Immature natural killer cell (primary cell): Measurements from ENCODE around the gene SHTN1. TPM values are rescaled to one million over a fixed set of nuclear protein-coding genes. Genes with fewer than 3 reads are reported as not detected.

ENCODE experiments used
- DNase-seq, 3 donors: peaks; one replicate each; pipeline ENCODE4 v3.0.0; 2022; ENCODE audit warnings: mixed read lengths in 1 of 3
- H3K27ac Mint-ChIP-seq, 6 donors: one replicate each; pipeline ENCODE4 v1.8.0; 2020; ENCODE audit warnings: mixed read lengths in 6 of 6, mild to moderate bottlenecking in 5 of 6, inconsistent platforms in 4 of 6, moderate library complexity in 3 of 6
- H3K27me3 Mint-ChIP-seq, 3 donors: one replicate each; pipeline ENCODE4 v1.8.0; 2020 to 2021; ENCODE audit warnings: low read depth in 3 of 3, mild to moderate bottlenecking in 3 of 3, mixed read lengths in 3 of 3, moderate library complexity in 3 of 3, inconsistent platforms in 1 of 3
- H3K36me3 Mint-ChIP-seq, 3 donors: one replicate each; pipeline ENCODE4 v1.8.0; 2020; ENCODE audit warnings: mixed read lengths in 3 of 3, inconsistent platforms in 2 of 3, mild to moderate bottlenecking in 2 of 3
- H3K4me1 Mint-ChIP-seq, 2 donors: one replicate each; pipeline ENCODE4 v1.8.0; 2020; ENCODE audit warnings: inconsistent platforms in 2 of 2, mild to moderate bottlenecking in 2 of 2, mixed read lengths in 2 of 2, moderate library complexity in 1 of 2
- H3K4me3 Mint-ChIP-seq, 5 donors: one replicate each; pipeline ENCODE4 v1.8.0; 2020; ENCODE audit warnings: mild to moderate bottlenecking in 5 of 5, mixed read lengths in 5 of 5, inconsistent platforms in 3 of 5, moderate library complexity in 3 of 5
- H3K9me3 Mint-ChIP-seq, 6 donors: one replicate each; pipeline ENCODE4 v1.8.0; 2020; ENCODE audit warnings: mild to moderate bottlenecking in 6 of 6, mixed read lengths in 6 of 6, inconsistent platforms in 4 of 6, moderate library complexity in 3 of 6
- polyA plus RNA-seq, 3 donors: library from polyadenylated mRNA; unstranded; fragments of 300-500 nt; fragmentation: Illumina TruSeq; gene quantifications; one replicate each; pipeline ENCODE4 v1.2.3, GENCODE V29; 2021

The SHTN1 gene
- polyA plus RNA-seq, 3 donors from 2014 or later, result 0.28 to 0.66 (median 0.55) TPM

DNA sequence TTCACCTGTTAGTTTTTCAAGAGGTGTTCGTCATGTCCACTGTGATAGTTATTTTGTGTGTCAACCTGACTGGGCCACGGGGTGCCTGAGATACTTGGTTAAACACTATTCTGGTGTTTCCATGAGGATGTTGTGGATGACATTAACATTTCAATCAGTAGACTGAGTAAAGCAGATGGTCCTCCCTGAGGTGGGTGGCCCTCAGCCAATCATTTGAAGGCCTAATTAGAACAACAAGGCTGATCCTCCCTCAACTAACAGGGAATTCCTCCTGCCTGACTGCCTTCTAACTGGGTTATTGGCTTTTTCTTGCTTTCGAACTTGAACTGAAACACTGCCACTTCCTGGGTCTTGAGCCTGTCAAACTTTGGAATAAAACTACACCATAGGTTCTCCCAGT, 79.9 kb downstream of the SHTN1 start:
- Mint-ChIP-seq H3K4me1 (no peaks in the 10 kb centered on the region), H3K9me3 (no peaks in the 10 kb centered on the region), H3K36me3 (no peaks in the 10 kb centered on the region), H3K4me3 (no peak overlapping the region), H3K27ac (no peak overlapping the region), H3K27me3 (no peaks in the 10 kb centered on the region)
- DNase-seq, result no peak

DNA sequence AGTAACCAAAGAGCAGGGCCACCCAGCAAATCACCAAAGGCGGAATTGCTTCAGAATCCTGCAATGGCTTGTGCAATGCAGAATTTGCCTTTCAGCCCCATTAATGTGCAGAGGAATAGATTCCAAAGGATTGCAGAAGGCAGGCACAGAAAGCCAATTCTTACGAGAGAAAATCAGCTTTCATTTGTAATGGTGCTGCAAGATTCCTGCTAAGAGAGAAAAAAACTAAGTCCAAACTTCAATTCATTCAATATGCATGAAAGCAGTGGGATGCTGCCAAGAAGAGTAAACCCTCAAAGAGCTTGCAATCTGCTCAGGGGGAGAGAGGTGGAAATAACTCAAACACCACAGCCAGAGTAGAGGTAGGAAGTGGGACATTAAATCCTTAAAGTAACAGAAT, 85.3 kb downstream of the SHTN1 start:
- H3K9me3 Mint-ChIP-seq, result no peaks in the 10 kb centered on the region

DNA sequence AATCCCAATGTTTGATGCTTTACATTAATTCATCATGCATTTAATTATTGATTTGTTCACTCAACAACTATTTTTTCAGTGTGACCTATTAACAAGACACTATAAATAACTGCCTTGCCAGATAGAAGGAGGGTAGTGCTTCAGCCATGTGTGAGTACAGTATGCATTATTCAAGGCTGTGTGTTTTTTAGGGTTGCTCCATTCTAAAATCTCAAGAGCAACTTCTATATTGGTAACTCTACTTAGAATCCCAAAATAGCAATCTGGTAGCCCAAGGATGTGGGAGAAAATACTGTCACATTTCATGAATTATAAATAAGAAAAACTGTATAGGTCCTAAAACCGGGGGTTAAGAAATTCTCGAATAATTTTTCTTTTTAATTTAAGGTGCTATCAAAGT, 85.8 kb downstream of the SHTN1 start:
- no peak overlapping the region for H3K27ac Mint-ChIP-seq
- no peaks in the 10 kb centered on the region for H3K4me1 Mint-ChIP-seq
- no peak overlapping the region for H3K4me3 Mint-ChIP-seq
- no peaks in the 10 kb centered on the region for H3K27me3 Mint-ChIP-seq
- no peak for DNase-seq
- H3K36me3 Mint-ChIP-seq, result no peaks in the 10 kb centered on the region
- H3K9me3 Mint-ChIP-seq, result no peaks in the 10 kb centered on the region

More for the DNA sequence above, 85.3 kb downstream of the SHTN1 start:
- DNase-seq, result no peak
- Mint-ChIP-seq H3K36me3 (no peaks in the 10 kb centered on the region), H3K4me3 (no peak overlapping the region), H3K4me1 (no peaks in the 10 kb centered on the region), H3K27me3 (no peaks in the 10 kb centered on the region), H3K27ac (no peak overlapping the region)

DNA sequence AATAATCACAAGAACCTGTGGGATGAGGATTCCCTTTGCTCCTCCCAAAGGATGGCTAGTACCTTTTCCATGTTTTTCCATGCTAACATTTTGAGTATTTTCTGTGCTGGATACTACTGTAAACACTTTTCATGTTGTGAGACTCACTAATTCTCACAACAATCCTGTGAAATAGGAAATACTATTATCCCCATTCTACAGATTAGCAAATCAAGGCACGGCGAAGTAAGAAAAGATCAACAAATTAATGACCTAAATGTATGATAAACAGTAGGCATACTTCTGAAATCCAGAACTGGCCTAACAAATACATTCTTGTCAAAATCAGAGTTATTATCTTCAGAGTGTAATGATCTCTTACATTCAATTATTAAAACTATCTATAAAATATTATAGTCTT, 86.4 kb downstream of the SHTN1 start:
- Mint-ChIP-seq H3K9me3 (no peaks in the 10 kb centered on the region), H3K27ac (no peak overlapping the region), H3K4me3 (no peak overlapping the region), H3K27me3 (no peaks in the 10 kb centered on the region), H3K36me3 (no peaks in the 10 kb centered on the region), H3K4me1 (no peaks in the 10 kb centered on the region)
- DNase-seq, result no peak

DNA sequence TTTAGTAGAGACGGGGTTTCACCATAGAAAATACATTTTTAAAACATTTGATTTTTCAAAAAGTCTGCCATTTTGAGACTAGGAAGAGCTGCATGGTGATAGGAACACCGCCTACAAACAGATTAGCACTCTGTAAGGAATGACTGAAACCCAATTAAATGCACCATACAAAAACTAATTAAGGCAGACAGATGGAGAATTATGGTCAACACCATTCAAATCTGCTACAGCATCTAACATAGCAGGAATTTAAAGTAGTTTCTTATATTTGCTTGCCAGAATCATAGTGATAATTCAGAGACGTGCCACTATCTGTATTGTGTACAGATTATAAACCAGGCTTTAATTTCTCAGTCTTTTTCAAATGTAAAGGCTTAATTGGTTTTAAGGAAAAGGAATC, 87.5 kb downstream of the SHTN1 start:
- Mint-ChIP-seq H3K9me3 (no peaks in the 10 kb centered on the region), H3K27me3 (no peaks in the 10 kb centered on the region), H3K4me3 (no peak overlapping the region), H3K36me3 (no peaks in the 10 kb centered on the region), H3K4me1 (no peaks in the 10 kb centered on the region), H3K27ac (no peak overlapping the region)
- no peak for DNase-seq

DNA sequence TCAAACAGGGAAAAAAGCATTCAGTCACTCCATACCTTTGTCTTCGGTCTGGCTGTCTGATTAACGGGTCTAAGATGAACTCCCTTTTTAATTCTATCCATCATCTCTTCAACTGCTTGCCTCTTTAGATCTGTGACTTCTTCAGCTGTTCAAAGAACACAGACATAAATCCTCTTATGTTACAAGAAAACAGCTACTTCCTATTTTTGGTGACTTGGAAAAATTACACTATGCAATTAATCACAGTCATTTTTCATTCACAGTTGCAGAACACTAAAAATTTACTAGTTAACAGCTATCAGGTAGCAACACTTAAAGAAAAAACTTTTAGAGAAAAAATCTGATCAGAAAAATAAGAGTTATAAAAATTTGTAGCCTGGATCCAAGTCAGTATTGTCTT, 89.6 kb downstream of the SHTN1 start:
- Mint-ChIP-seq H3K4me1 (no peaks in the 10 kb centered on the region), H3K27ac (no peak overlapping the region), H3K4me3 (no peak overlapping the region), H3K9me3 (no peaks in the 10 kb centered on the region), H3K27me3 (no peaks in the 10 kb centered on the region), H3K36me3 (no peaks in the 10 kb centered on the region)
- no peak for DNase-seq

DNA sequence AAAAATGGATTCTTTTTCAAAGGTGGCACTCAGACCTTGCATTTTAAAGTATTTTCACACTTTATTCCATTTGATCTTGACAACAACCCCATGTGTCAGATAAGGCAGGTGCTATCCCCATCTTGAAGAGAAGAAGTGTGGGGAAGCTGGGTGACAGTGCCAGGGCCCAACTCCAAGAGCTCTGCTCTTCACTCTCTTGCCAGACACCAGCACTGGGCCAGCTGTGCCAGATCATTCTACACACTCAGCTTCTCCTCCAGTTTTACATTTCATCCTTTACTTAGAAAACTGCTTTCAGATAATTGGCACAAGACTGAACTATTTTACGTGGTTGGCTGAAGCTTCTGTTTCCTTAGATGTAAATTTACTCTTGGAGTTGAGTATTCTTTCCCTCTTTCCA, 91.3 kb downstream of the SHTN1 start:
- no peak for DNase-seq
- Mint-ChIP-seq H3K9me3 (no peaks in the 10 kb centered on the region), H3K4me3 (no peak overlapping the region), H3K36me3 (no peaks in the 10 kb centered on the region), H3K27ac (no peak overlapping the region), H3K4me1 (no peaks in the 10 kb centered on the region), H3K27me3 (no peaks in the 10 kb centered on the region)

DNA sequence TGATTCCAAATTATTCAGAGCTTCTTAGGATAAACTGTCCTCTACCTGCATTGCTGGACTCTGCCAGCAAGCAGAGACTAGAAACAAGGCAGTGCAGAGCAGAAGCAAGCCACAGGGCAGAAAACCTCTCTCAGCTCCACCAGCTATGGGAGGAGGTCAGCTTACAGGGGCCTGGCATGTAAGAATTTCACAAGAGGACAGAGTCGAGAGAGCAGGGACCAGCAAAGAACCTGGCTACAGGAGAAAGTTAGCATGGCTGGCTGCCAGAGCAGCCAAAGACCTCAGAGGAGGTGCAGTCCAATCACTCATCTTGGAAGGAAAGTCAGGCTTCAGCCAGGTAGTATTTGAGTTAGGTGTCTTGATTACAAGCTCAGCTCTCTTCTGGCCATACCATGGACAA, 92.8 kb downstream of the SHTN1 start:
- Mint-ChIP-seq H3K4me1 (no peaks in the 10 kb centered on the region), H3K9me3 (no peaks in the 10 kb centered on the region), H3K4me3 (no peak overlapping the region), H3K36me3 (no peaks in the 10 kb centered on the region), H3K27me3 (no peaks in the 10 kb centered on the region), H3K27ac (no peak overlapping the region)
- DNase-seq, result no peak

DNA sequence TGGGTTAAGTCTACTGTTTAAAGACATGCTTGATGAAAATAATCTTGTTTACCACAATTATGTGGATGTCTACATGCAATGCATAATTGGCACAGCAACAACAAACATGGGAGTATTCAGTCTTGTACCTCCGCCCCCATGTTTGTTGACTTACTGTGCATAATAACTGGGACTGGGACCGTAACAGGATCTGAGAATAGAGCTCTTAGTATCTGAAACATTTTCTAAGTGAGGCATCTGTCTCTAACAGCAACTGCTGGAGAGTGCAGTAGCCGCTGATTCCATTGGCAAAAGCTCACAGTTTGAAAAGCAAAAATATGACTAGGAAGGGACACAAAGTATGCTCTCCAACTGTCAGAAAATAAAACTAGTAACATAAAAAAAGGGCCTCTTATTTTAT, 94.1 kb downstream of the SHTN1 start:
- H3K4me1 Mint-ChIP-seq, result no peaks in the 10 kb centered on the region
- H3K4me3 Mint-ChIP-seq, result no peak overlapping the region
- H3K27me3 Mint-ChIP-seq, result no peaks in the 10 kb centered on the region
- H3K36me3 Mint-ChIP-seq, result no peaks in the 10 kb centered on the region
- DNase-seq, result no peak
- H3K9me3 Mint-ChIP-seq, result no peaks in the 10 kb centered on the region
- no peak overlapping the region for H3K27ac Mint-ChIP-seq

DNA sequence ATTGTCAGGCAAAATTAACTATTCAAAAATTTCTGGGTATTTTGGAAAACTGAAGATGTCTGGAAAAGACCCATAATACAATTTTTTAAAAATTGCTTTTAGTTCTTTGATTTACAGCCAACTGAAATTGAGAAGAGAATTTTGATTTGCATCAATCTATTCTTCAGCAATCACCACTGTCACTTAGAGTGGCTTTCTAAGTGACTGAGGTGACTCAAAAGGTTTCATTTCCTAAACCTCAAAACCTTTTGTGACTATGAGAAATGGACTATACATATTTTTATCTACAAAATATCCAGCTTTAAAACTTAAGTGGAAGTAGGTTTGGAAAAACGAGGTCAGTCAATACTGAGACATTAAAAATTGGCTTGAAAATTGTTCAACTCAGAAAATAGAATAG, 95.7 kb downstream of the SHTN1 start:
- no peaks in the 10 kb centered on the region for H3K27me3 Mint-ChIP-seq
- H3K4me1 Mint-ChIP-seq, result no peaks in the 10 kb centered on the region
- H3K9me3 Mint-ChIP-seq, result no peaks in the 10 kb centered on the region
- DNase-seq, result no peak
- no peak overlapping the region for H3K27ac Mint-ChIP-seq
- H3K36me3 Mint-ChIP-seq, result no peaks in the 10 kb centered on the region
- no peak overlapping the region for H3K4me3 Mint-ChIP-seq

DNA sequence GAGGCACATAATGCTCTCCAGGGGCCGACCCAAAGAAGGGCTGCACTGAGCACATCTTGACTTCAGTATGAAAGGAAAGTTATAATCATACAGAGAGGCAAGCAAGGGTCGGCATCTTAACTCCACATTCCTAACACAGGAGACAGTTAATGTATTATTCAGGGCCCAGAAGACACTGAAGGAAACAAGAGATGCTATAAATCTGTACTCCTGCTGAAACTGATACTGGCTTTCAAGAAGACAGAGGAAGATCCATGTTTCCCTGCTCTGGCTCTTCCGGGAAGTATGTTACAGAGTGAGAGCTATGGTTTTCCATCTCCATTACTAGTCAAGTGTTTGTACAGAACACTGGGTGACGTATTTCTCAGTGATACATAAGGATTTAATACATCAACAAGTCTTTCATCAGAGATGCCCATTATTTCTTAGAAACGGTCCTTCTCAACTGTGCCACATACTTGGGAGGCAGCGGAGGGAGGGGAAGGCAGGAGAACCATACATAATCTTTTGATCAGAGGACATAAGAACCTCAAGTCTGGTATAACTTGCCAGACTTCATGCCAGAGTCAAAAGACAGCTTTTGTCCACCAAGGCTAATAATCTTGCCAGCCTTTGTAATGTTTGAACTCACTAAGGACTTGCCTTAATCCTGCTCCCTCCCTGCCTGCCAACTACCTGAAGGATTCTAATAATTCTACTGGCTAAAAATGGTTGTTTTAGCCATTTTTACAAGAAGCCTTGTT, 97.6 kb downstream of the SHTN1 start:
- Mint-ChIP-seq H3K4me3 (no peak overlapping the region), H3K36me3 (no peaks in the 10 kb centered on the region), H3K4me1 (no peaks in the 10 kb centered on the region), H3K27ac (no peak overlapping the region), H3K27me3 (no peaks in the 10 kb centered on the region), H3K9me3 (no peaks in the 10 kb centered on the region)
- DNase-seq, result no peak

DNA sequence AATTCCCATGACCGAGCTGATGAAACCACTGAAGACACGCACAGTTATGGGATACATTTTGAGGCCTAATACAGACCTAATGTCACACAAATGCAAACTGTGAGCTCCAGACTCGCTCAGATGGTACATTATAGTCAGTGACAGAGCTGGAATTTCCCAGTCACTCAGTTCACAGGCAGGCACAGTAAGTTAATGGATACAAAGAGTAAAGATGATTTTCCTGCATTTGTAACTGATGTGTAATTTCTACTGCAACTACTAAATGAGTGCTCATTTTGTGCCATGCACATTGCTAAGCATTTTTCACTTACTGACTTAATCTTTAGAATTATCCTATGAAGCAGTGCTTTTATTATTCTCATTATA, 99.2 kb downstream of the SHTN1 start:
- Mint-ChIP-seq H3K9me3 (no peaks in the 10 kb centered on the region), H3K36me3 (no peaks in the 10 kb centered on the region), H3K4me3 (no peak overlapping the region), H3K4me1 (no peaks in the 10 kb centered on the region), H3K27me3 (no peaks in the 10 kb centered on the region), H3K27ac (no peak overlapping the region)
- DNase-seq, result no peak

DNA sequence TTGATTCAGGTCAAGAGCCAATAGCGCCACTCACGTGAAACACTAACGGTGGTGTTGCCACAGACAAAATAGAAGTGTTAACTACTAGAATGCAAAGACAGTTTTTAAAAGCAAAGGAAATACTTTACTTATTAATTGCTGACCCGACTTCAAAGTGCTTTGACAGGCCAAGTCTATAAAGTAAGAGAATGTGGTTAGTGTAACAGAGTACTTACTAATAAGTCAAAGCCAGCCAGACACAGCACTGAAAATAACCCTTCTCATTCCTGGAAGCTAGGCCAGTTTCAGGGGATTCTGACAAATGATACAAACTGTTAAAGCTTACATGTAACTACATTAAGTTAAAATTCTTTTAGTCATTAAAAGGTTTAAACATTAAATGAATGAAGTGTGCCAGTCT, 105.4 kb downstream of the SHTN1 start:
- peaks cover 0 to 2% (median 2%) of the 10 kb centered on the region in 3 donors for H3K27me3 Mint-ChIP-seq
- DNase-seq, result no peak
- H3K4me1 Mint-ChIP-seq, result no peaks in the 10 kb centered on the region

DNA sequence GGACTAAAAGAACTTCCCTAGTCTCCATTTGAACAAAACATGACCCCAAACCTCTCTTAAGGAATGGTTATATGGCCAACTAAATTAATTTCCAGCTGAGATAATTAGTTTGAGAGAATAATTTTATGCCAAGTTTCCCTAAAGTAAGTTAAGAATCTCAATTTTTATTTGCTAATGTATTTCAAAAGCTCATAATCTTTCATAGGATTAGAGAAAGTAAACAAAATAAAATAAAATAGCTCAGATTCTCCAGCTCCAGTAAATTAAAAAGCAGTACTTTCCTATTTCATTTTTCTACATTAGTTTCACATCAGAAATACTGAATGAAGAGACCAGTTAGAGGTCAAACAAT, 111.3 kb downstream of the SHTN1 start:
- no peaks in the 10 kb centered on the region for H3K36me3 Mint-ChIP-seq
- no peak for DNase-seq
- no peak overlapping the region for H3K27ac Mint-ChIP-seq
- H3K27me3 Mint-ChIP-seq, result peaks cover 2 to 6% (median 4%) of the 10 kb centered on the region in 3 donors
- H3K9me3 Mint-ChIP-seq, result peaks cover 0 to 10% (median 0%) of the 10 kb centered on the region in 6 donors
- H3K4me3 Mint-ChIP-seq, result no peak overlapping the region
- H3K4me1 Mint-ChIP-seq, result no peaks in the 10 kb centered on the region

More for the DNA sequence above, 105.4 kb downstream of the SHTN1 start:
- Mint-ChIP-seq H3K4me3 (no peak overlapping the region), H3K27ac (no peak overlapping the region), H3K36me3 (no peaks in the 10 kb centered on the region), H3K9me3 (peaks cover 0 to 7% (median 0%) of the 10 kb centered on the region in 6 donors)

DNA sequence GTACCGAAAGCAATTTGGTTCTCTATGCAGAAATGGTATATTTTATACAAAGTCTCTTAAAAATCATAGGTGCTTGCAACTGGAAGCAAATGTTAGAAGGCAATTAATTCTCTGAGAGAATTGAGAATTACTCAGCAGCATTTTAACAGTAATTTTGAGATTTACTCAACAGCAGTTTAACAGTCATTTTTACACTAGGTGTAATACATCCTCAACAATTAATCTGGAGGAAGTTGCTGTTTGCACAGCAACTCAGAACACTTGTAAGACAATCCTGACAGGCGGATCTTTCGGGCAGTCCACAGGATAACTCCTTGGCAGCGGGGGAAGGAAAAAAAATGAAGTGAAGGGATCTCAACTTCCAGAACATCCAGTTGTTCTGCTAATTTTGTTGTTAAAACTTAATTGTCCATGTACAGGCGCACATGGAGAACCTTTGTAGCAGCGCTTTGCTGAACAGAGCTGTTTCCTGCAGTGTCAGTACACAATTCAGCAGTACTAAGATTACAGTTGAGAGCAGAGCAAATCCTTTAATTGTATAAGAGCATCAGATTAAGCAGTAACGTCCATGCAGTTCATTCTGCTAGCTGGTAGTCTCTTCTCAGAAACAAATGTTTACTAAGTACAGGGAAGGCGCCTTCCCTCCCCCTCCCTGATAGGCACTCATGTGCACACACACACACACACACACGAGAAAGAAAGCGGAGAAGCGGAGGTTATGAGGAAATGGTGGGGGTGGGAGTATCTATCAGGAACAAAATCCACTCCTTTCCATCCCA, 111.9 kb downstream of the SHTN1 start:
- Mint-ChIP-seq H3K9me3 (peaks cover 0 to 10% (median 0%) of the 10 kb centered on the region in 6 donors), H3K4me3 (no peak overlapping the region), H3K36me3 (no peaks in the 10 kb centered on the region), H3K27me3 (peaks cover 2 to 6% (median 4%) of the 10 kb centered on the region in 3 donors), H3K4me1 (no peaks in the 10 kb centered on the region), H3K27ac (no peak overlapping the region)
- no peak for DNase-seq
